GM21447 (cell line): Measurements from ENCODE around the gene TRMT10B.
"Not testable (repeated sequence)": the region's sequence is repeated elsewhere in the genome, so short reads cannot be mapped to it uniquely, and the experiment has no call there.

Source experiments
- ATAC-seq: cut with Tn5 transposase; IDR thresholded peaks from one replicate; pipeline ENCODE4 v1.9.1; 2021; ENCODE audit not compliant: unreplicated experiment

Gene TRMT10B

GRCh38 chr9:37798677-37799076 is 45.1 kb downstream of the TRMT10B start:
- ATAC-seq = no peak

GRCh38 chr9:37800631-37801286 is 47.2 kb downstream of the TRMT10B start, which contains the start of gene DCAF10:
Gene DCAF10, plus strand, starts transcription at chr9:37800797. Its CDS starts 70 bp downstream, at chr9:37800867.
- peak; percentile 76 for ATAC-seq

GRCh38 chr9:37801287-37801850 is 47.8 kb downstream of the TRMT10B start:
- peak; percentile 37 for ATAC-seq

GRCh38 chr9:37801959-37802711 is 48.5 kb downstream of the TRMT10B start:
- no peak for ATAC-seq

GRCh38 chr9:37806271-37806670 is 52.7 kb downstream of the TRMT10B start:
- ATAC-seq = no peak

GRCh38 chr9:37809676-37810075 is 56.1 kb downstream of the TRMT10B start:
- ATAC-seq = not testable (repeated sequence)

- no peak for ATAC-seq
Measured at GRCh38 chr9:37811906-37812476, 58.4 kb downstream of the TRMT10B start.

GRCh38 chr9:37812773-37813379 is 59.3 kb downstream of the TRMT10B start:
- no peak for ATAC-seq

GRCh38 chr9:37818849-37819248 is 65.2 kb downstream of the TRMT10B start:
- no peak for ATAC-seq

- ATAC-seq = no peak
Measured at GRCh38 chr9:37820142-37820541, 66.5 kb downstream of the TRMT10B start.

GRCh38 chr9:37825174-37825573 is 71.6 kb downstream of the TRMT10B start:
- not testable (repeated sequence) for ATAC-seq

GRCh38 chr9:37827483-37828165 is 74.0 kb downstream of the TRMT10B start:
- ATAC-seq = no peak
